ENCODE measurements around the gene GALNT18.

The GALNT18 gene

GRCh38 chr11:11265320-11265719 lies 356.5 kb downstream of the GALNT18 start:
- Histone ChIP-seq H3K9me3 (ENCODE audit: insufficient read depth, low read length) (no peaks in the 10 kb centered on the region), H3K9ac (ENCODE audit: low read length) (no peak overlapping the region), H3K36me3 (ENCODE audit: low read length) (no peaks in the 10 kb centered on the region), H4K20me1 (ENCODE audit: low read depth, low read length) (no peaks in the 10 kb centered on the region), H2AFZ (ENCODE audit: low read depth, low read length, severe bottlenecking) (no peak overlapping the region), H3K9me2 (replicated peaks; ENCODE audit: insufficient read depth, low read length) (no peaks in the 10 kb centered on the region), H3K4me2 (ENCODE audit: low read depth, low read length, poor library complexity, severe bottlenecking) (no peak overlapping the region), H3F3A (ENCODE audit: insufficient read depth) (no peaks in the 10 kb centered on the region), H3K27me3 (ENCODE audit: low read length) (no peaks in the 10 kb centered on the region), H3K27ac (ENCODE audit: low read depth, low read length) (no peak overlapping the region), H3K79me2 (ENCODE audit: insufficient read depth, low read length) (no peaks in the 10 kb centered on the region), H3K4me3 (ENCODE audit: insufficient read depth, low read length, poor library complexity, severe bottlenecking) (no peak overlapping the region)
- TF ChIP-seq EZH2phosphoT487 (conservative IDR thresholded peaks at IDR 0.05; ENCODE audit: low read length) = no peak
- no peak for TF ChIP-seq CTCF (IDR thresholded peaks at IDR 0.05; ENCODE audit: insufficient read depth, low read length, poor library complexity, severe bottlenecking)

GRCh38 chr11:11263238-11264005 lies 358.4 kb downstream of the GALNT18 start:
- Histone ChIP-seq H2AFZ (ENCODE audit: low read depth, low read length, severe bottlenecking) (no peak overlapping the region), H3K4me3 (ENCODE audit: insufficient read depth, low read length, poor library complexity, severe bottlenecking) (no peak overlapping the region), H3K9ac (ENCODE audit: low read length) (no peak overlapping the region), H3K27ac (ENCODE audit: low read depth, low read length) (no peak overlapping the region), H3K27me3 (ENCODE audit: low read length) (no peaks in the 10 kb centered on the region), H3K9me3 (ENCODE audit: insufficient read depth, low read length) (no peaks in the 10 kb centered on the region), H3K4me2 (ENCODE audit: low read depth, low read length, poor library complexity, severe bottlenecking) (no peak overlapping the region), H4K20me1 (ENCODE audit: low read depth, low read length) (no peaks in the 10 kb centered on the region), H3F3A (ENCODE audit: insufficient read depth) (no peaks in the 10 kb centered on the region), H3K9me2 (replicated peaks; ENCODE audit: insufficient read depth, low read length) (no peaks in the 10 kb centered on the region), H3K36me3 (ENCODE audit: low read length) (no peaks in the 10 kb centered on the region), H3K79me2 (ENCODE audit: insufficient read depth, low read length) (no peaks in the 10 kb centered on the region)
- TF ChIP-seq EZH2phosphoT487 (conservative IDR thresholded peaks at IDR 0.05; ENCODE audit: low read length) (no peak), CTCF (IDR thresholded peaks at IDR 0.05; ENCODE audit: insufficient read depth, low read length, poor library complexity, severe bottlenecking) (no peak)

GRCh38 chr11:11262171-11262920 lies 359.5 kb downstream of the GALNT18 start:
- no peaks in the 10 kb centered on the region for H3K9me2 ChIP-seq (replicated peaks; ENCODE audit: insufficient read depth, low read length)
- H3K4me3 ChIP-seq (ENCODE audit: insufficient read depth, low read length, poor library complexity, severe bottlenecking) = no peak overlapping the region
- H3K9me3 ChIP-seq (ENCODE audit: insufficient read depth, low read length) = no peaks in the 10 kb centered on the region
- H3K79me2 ChIP-seq (ENCODE audit: insufficient read depth, low read length) = no peaks in the 10 kb centered on the region
- no peaks in the 10 kb centered on the region for H4K20me1 ChIP-seq (ENCODE audit: low read depth, low read length)
- TF ChIP-seq CTCF (IDR thresholded peaks at IDR 0.05; ENCODE audit: insufficient read depth, low read length, poor library complexity, severe bottlenecking) = no peak
- TF ChIP-seq EZH2phosphoT487 (conservative IDR thresholded peaks at IDR 0.05; ENCODE audit: low read length) = no peak
- no peaks in the 10 kb centered on the region for H3K36me3 ChIP-seq (ENCODE audit: low read length)
- no peaks in the 10 kb centered on the region for H3K27me3 ChIP-seq (ENCODE audit: low read length)
- no peak overlapping the region for H2AFZ ChIP-seq (ENCODE audit: low read depth, low read length, severe bottlenecking)
- no peak overlapping the region for H3K4me2 ChIP-seq (ENCODE audit: low read depth, low read length, poor library complexity, severe bottlenecking)
- no peak overlapping the region for H3K9ac ChIP-seq (ENCODE audit: low read length)
- no peak overlapping the region for H3K27ac ChIP-seq (ENCODE audit: low read depth, low read length)
- H3F3A ChIP-seq (ENCODE audit: insufficient read depth) = no peaks in the 10 kb centered on the region

Data from SU-DHL-6 (cell line).